ENCODE results near the gene MYO15A. TPM values are rescaled to one million over a fixed set of nuclear protein-coding genes. Genes with fewer than 3 reads are reported as not detected.

Gene MYO15A
- total RNA-seq, 1 experiment from 2014 or later, result 2.8 TPM

- no peaks in the 10 kb centered on the region for H3K9me3 ChIP-seq (ENCODE audit: control insufficient read depth in 1 of 2, insufficient read depth in 1 of 2, low read depth in 1 of 2, low read length in 2 of 2)
- no peaks in the 10 kb centered on the region for H3K36me3 ChIP-seq (ENCODE audit: control insufficient read depth in 1 of 2, insufficient read depth in 2 of 2, low read length in 2 of 2)
- DNase-seq (ENCODE audit: low read depth, low spot score) (no peak), ATAC-seq (peak; percentile 65)
- POLR2A ChIA-PET, result no interaction called here
- H3K4me2 ChIP-seq (ENCODE audit: low read length), result no peak overlapping the region
- intact Hi-C loops (cut with micrococcal nuclease), result loop anchor here (5.0 kb wide), 1 partner anchor 74 kb away; no protein-coding TSS in a partner anchor
- H2AFZ ChIP-seq (ENCODE audit: low read depth, low read length, poor library complexity, severe bottlenecking), result no peak overlapping the region
- no peaks in the 10 kb centered on the region for H4K20me1 ChIP-seq (ENCODE audit: insufficient read depth)
- no peak overlapping the region for H3K27ac ChIP-seq (ENCODE audit: low read depth, low read length)
- H3K9me2 ChIP-seq (ENCODE audit: insufficient read depth), result no peaks in the 10 kb centered on the region
- RAD21 ChIA-PET (ENCODE audit: low non-redundant PET in 1 of 2, low total read pairs in 2 of 2, uncharacterized antibody in 2 of 2, unreplicated experiment in 2 of 2), result no interaction called here
- TF ChIP-seq CTCF (IDR thresholded peaks at IDR 0.05 in 2 of 3, conservative IDR thresholded peaks at IDR 0.05 in 1 of 3; ENCODE audit: borderline replicate concordance in 1 of 3, insufficient read depth in 1 of 3, low read depth in 2 of 3, low read length in 2 of 3) (peak in 2 of 3 experiments; percentile 62 to 64; a peak in 4 of 6 replicates), MAX (IDR thresholded peaks at IDR 0.05) (no peak)
- no TSS peak for BruUV-seq (replicated peaks)
- CTCF ChIA-PET, result interaction anchor here (0.7 to 5.7 kb wide), 3 partner anchors 9 to 46 kb away, joined by 3 to 27 read pairs (median 3); no protein-coding TSS in a partner anchor
- H3K27me3 ChIP-seq (ENCODE audit: insufficient read depth, low read length), result no peaks in the 10 kb centered on the region
- H3K9ac ChIP-seq (ENCODE audit: low read length), result no peak overlapping the region
- H3K4me3 ChIP-seq (replicated peaks in 1 of 2; ENCODE audit: low read depth in 1 of 2, low read length in 2 of 2), result no peak overlapping the region
- no peaks in the 10 kb centered on the region for H3K79me2 ChIP-seq (ENCODE audit: insufficient read depth, low read length)
- no peaks in the 10 kb centered on the region for H3K4me1 ChIP-seq (ENCODE audit: control insufficient read depth in 1 of 2, insufficient read depth in 2 of 2, low read length in 2 of 2)
These were observed 34.7 kb downstream of the MYO15A start for GRCh38 chr17:18143044-18143936.

GRCh38 chr17:18144261-18144660 is 35.7 kb downstream of the MYO15A start:
- no peaks in the 10 kb centered on the region for H4K20me1 ChIP-seq (ENCODE audit: insufficient read depth)
- no peaks in the 10 kb centered on the region for H3K9me2 ChIP-seq (ENCODE audit: insufficient read depth)
- no peaks in the 10 kb centered on the region for H3K79me2 ChIP-seq (ENCODE audit: insufficient read depth, low read length)
- ChIA-PET RAD21 (ENCODE audit: low non-redundant PET in 1 of 2, low total read pairs in 2 of 2, uncharacterized antibody in 2 of 2, unreplicated experiment in 2 of 2) (no interaction called here), POLR2A (no interaction called here), CTCF (interaction anchor here (1.0 to 5.7 kb wide), 2 partner anchors 9 to 10 kb away, joined by 3 to 27 read pairs; no protein-coding TSS in a partner anchor)
- no peak overlapping the region for H3K4me3 ChIP-seq (replicated peaks in 1 of 2; ENCODE audit: low read depth in 1 of 2, low read length in 2 of 2)
- no peak for ATAC-seq
- H2AFZ ChIP-seq (ENCODE audit: low read depth, low read length, poor library complexity, severe bottlenecking), result no peak overlapping the region
- H3K27ac ChIP-seq (ENCODE audit: low read depth, low read length), result no peak overlapping the region
- no peaks in the 10 kb centered on the region for H3K36me3 ChIP-seq (ENCODE audit: control insufficient read depth in 1 of 2, insufficient read depth in 2 of 2, low read length in 2 of 2)
- no peaks in the 10 kb centered on the region for H3K4me1 ChIP-seq (ENCODE audit: control insufficient read depth in 1 of 2, insufficient read depth in 2 of 2, low read length in 2 of 2)
- no peak overlapping the region for H3K9ac ChIP-seq (ENCODE audit: low read length)
- BruUV-seq (replicated peaks), result no TSS peak
- intact Hi-C loops (cut with micrococcal nuclease), result loop anchor here (5.0 kb wide), 1 partner anchor 73 kb away; no protein-coding TSS in a partner anchor
- no peaks in the 10 kb centered on the region for H3K9me3 ChIP-seq (ENCODE audit: control insufficient read depth in 1 of 2, insufficient read depth in 1 of 2, low read depth in 1 of 2, low read length in 2 of 2)
- DNase-seq (ENCODE audit: low read depth, low spot score), result no peak
- H3K27me3 ChIP-seq (ENCODE audit: insufficient read depth, low read length), result no peaks in the 10 kb centered on the region
- no peak overlapping the region for H3K4me2 ChIP-seq (ENCODE audit: low read length)
- TF ChIP-seq ATF3 (IDR thresholded peaks at IDR 0.05) (no peak), ZNF274 (IDR thresholded peaks at IDR 0.05; ENCODE audit: low read depth, low read length) (no peak), POLR2AphosphoS5 (IDR thresholded peaks at IDR 0.05; ENCODE audit: low read depth, low read length) (no peak), ELF1 (IDR thresholded peaks at IDR 0.05; ENCODE audit: borderline replicate concordance, low read depth) (no peak), SIN3A (IDR thresholded peaks at IDR 0.05; ENCODE audit: low read depth) (no peak), YY1 (IDR thresholded peaks at IDR 0.05; ENCODE audit: extremely low read depth, insufficient replicate concordance, low read depth, low read length) (no peak), REST (IDR thresholded peaks at IDR 0.05; ENCODE audit: low read depth) (no peak), ZFX (IDR thresholded peaks at IDR 0.05) (no peak)

Measured in HCT116 (cell line).